Kidney (tissue), 14 donors: Measurements from ENCODE around the gene MACROD2. TPM values are rescaled to one million over a fixed set of nuclear protein-coding genes. Genes with fewer than 3 reads are reported as not detected.

Source experiments
- DNase-seq, 5 donors: peaks; one replicate each; pipeline ENCODE4 v3.0.0-alpha.2; 2013 to 2020
- FAIRE-seq: peaks from 2 replicates; lab custom pipeline; 2012; peaks lifted over from hg19 to GRCh38; lab: Jason Lieb, UNC
- H3K27ac ChIP-seq, 2 donors: one replicate each; pipeline ENCODE4 v1.7.0; 2013; ENCODE audit warnings: low read depth in 2 of 2, low read length in 2 of 2, inconsistent platforms in 1 of 2
- H3K27me3 ChIP-seq: one replicate; pipeline ENCODE4 v1.7.1; 2013; ENCODE audit warnings: low read length, inconsistent platforms; ENCODE audit not compliant: control insufficient read depth, insufficient read depth
- H3K36me3 ChIP-seq, 3 donors: one replicate each; pipeline versions ENCODE4 v1.7.0 to v1.7.1; 2013; ENCODE audit warnings: low read length in 3 of 3, control low read depth in 1 of 3, inconsistent platforms in 1 of 3; ENCODE audit not compliant: insufficient read depth in 3 of 3, control insufficient read depth in 2 of 3
- H3K4me1 ChIP-seq, 3 donors: one replicate each; pipeline versions ENCODE4 v1.7.0 to v1.7.1; 2013; ENCODE audit warnings: low read length in 3 of 3, inconsistent platforms in 1 of 3, low read depth in 1 of 3; ENCODE audit not compliant: control insufficient read depth in 2 of 3, insufficient read depth in 2 of 3
- H3K4me3 ChIP-seq, 3 donors: one replicate each; pipeline versions ENCODE4 v1.7.0 to v1.8.1; 2013; ENCODE audit warnings: low read length in 3 of 3, control low read depth in 1 of 3, inconsistent platforms in 1 of 3
- H3K9ac ChIP-seq, 3 donors: one replicate each; pipeline versions ENCODE4 v1.7.0 to v1.7.1; 2013; ENCODE audit warnings: low read length in 3 of 3, control low read depth in 1 of 3, inconsistent platforms in 1 of 3
- H3K9me3 ChIP-seq, 3 donors: one replicate each; pipeline versions ENCODE4 v1.7.0 to v1.7.1; 2013; ENCODE audit warnings: low read length in 3 of 3, control low read depth in 1 of 3, inconsistent platforms in 1 of 3; ENCODE audit not compliant: control insufficient read depth in 2 of 3, insufficient read depth in 1 of 3
- CTCF ChIP-seq: IDR thresholded peaks from 3 replicates; pipeline ENCODE4 v1.5.1; 2012; ENCODE audit warnings: mild to moderate bottlenecking, moderate library complexity, borderline replicate concordance; ENCODE audit not compliant: insufficient read depth; ENCODE audit errors: extremely low read depth
- intact Hi-C: fragments of 100-400 bp; cut with DNase I; formaldehyde crosslinking; loops from one replicate; pipeline ENCODE4 v1.11.1; 2022
- polyA plus RNA-seq: library from polyadenylated mRNA; stranded (reverse); fragments of 350-450 nt; fragmentation: Illumina TruSeq; extraction: RNeasy Lipid Tissue Mini Kit (QIAGEN cat#74804); gene quantifications from one replicate; pipeline ENCODE4 v1.2.3, GENCODE V29; 2014; ENCODE audit warnings: low read depth, low replicate concordance; ENCODE audit not compliant: insufficient read depth
- total RNA-seq: library from RNA; stranded (reverse); fragmentation: NEBNext Ultra II Directional; extraction: Animal tissue kit (Norgen Biotek cat#: 25700); gene quantifications from one replicate; pipeline ENCODE4 v1.2.1, GENCODE V29; 2021
- donor health status: control.
- donor health status: control.
- donor health status: control.
- donor health status: control.
- donor health status: control.
- donor health status: DM: yes; HTN: yes; CAD: no.
- donor health status: Normal renal cell carcinoma (clear cell type).

MACROD2 gene
- total and polyA plus RNA-seq, 2 donors from 2014 or later: 3.0 to 10.0 TPM

DNA sequence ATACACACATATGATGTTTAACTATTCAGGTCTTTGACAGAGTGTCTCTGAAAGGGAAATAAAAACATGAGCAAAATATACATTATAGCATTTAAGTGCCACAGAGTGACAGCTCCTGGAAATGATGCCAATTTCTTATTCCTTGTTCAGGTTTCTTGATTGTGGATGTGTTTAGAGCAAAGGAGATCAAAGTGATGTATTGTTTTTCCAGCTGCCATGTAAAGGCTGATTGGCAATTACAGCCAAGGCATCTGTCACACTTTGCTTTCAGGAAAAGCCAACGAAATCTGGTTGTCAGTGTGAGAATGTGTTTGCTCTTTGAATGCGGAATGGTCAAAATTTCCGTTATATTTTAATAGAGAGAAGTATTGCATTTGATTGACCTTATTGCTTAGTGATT, 689.9 kb downstream of the MACROD2 start:
- no peaks in the 10 kb centered on the region for H3K27me3 ChIP-seq
- no peaks in the 10 kb centered on the region for H3K4me1 ChIP-seq
- TF ChIP-seq CTCF: no peak
- FAIRE-seq (no peak), DNase-seq (no peak)
- intact Hi-C loops: no loop called here
- H3K4me3 ChIP-seq: no peak overlapping the region
- no peak overlapping the region for H3K9ac ChIP-seq
- H3K36me3 ChIP-seq: no peaks in the 10 kb centered on the region
- H3K9me3 ChIP-seq: no peaks in the 10 kb centered on the region
- no peak overlapping the region for H3K27ac ChIP-seq

- no peak overlapping the region for H3K9ac ChIP-seq
- no peaks in the 10 kb centered on the region for H3K4me1 ChIP-seq
- intact Hi-C loops: no loop called here
- no peak overlapping the region for H3K4me3 ChIP-seq
- H3K27me3 ChIP-seq: no peaks in the 10 kb centered on the region
- H3K36me3 ChIP-seq: no peaks in the 10 kb centered on the region
- no peak for DNase-seq
- FAIRE-seq: no peak
- no peak overlapping the region for H3K27ac ChIP-seq
- no peak for TF ChIP-seq CTCF
- no peaks in the 10 kb centered on the region for H3K9me3 ChIP-seq
Observed at GRCh38 chr20:14687313-14687712, 692.0 kb downstream of the MACROD2 start.

GRCh38 chr20:14688005-14688404, 692.7 kb downstream of the MACROD2 start:
- H3K9me3 ChIP-seq: no peaks in the 10 kb centered on the region
- no peaks in the 10 kb centered on the region for H3K4me1 ChIP-seq
- no peak for TF ChIP-seq CTCF
- intact Hi-C loops: no loop called here
- no peak for DNase-seq
- no peak overlapping the region for H3K4me3 ChIP-seq
- H3K36me3 ChIP-seq: no peaks in the 10 kb centered on the region
- no peak for FAIRE-seq
- H3K9ac ChIP-seq: no peak overlapping the region
- no peak overlapping the region for H3K27ac ChIP-seq
- no peaks in the 10 kb centered on the region for H3K27me3 ChIP-seq

DNA sequence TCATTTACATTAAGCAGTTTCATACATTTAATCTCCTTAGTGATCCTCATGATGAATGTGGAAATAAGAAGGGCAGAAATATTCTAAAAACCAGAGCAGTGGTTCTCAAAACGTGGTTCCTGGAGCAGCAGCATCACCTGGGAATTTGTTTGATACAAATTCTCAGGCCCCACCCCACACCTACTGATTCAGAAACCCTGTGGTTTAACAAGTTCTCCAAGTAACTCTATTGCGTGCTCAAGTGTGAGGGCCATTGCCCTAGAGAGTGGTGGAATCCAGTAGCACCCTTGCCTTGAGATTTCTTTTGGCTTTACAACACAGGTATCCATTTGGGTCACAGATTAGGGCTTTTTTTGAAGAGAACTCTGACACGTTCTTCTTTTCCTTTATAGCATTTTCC, 696.7 kb downstream of the MACROD2 start:
- intact Hi-C loops: no loop called here
- Histone ChIP-seq H3K9ac (no peak overlapping the region), H3K4me3 (no peak overlapping the region), H3K9me3 (no peaks in the 10 kb centered on the region), H3K36me3 (no peaks in the 10 kb centered on the region), H3K27me3 (no peaks in the 10 kb centered on the region), H3K27ac (no peak overlapping the region), H3K4me1 (peaks cover 0 to 7% (median 0%) of the 10 kb centered on the region in 3 donors)
- no peak for FAIRE-seq
- DNase-seq: no peak
- no peak for TF ChIP-seq CTCF
